Measurements from ENCODE around the gene CSGALNACT2. TPM values are rescaled to one million over a fixed set of nuclear protein-coding genes. Genes with fewer than 3 reads are reported as not detected.

Gene CSGALNACT2
- polyA plus RNA-seq, 1 of the 3 experiments (the other 2 are of a cell fraction), result 11.5 TPM

DNA sequence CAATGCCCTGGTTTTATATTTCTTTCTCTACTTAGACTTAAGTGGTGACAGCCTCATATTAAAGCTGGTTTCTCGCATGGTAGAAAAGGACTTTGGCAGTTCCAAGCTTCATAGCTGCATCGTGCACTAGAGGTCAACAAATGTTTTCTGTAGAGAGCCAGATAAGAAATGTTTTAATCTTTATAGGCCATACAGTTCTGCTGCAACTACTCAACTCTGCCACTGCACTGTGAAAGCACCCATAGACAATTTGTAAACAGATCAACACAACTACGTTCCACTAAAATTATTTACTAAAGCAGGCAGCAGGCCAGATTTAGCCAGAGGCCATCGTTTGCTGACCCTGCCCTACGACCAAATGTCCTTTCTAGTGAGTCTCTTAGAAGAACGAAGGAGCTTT lies 36.7 kb downstream of the CSGALNACT2 start:
- Histone ChIP-seq H3K27ac (ENCODE audit: low read depth in 2 of 2, low read length in 1 of 2) (no peak overlapping the region), H3F3A (replicated peaks; ENCODE audit: insufficient read depth) (no peaks in the 10 kb centered on the region), H3K4me2 (no peak overlapping the region), H4K20me1 (ENCODE audit: insufficient read depth) (no peaks in the 10 kb centered on the region), H3K9me3 (no peaks in the 10 kb centered on the region), H3K36me3 (replicated peaks in 1 of 2; ENCODE audit: control insufficient read depth in 1 of 2, insufficient read depth in 2 of 2, low read length in 1 of 2) (peaks cover 44 to 60% of the 10 kb centered on the region in 2 experiments), H3K4me1 (ENCODE audit: control insufficient read depth in 1 of 2, insufficient read depth in 2 of 2, low read depth in 1 of 2, low read length in 1 of 2) (peaks cover 0 to 10% of the 10 kb centered on the region in 2 experiments; a peak in 1 of 4 replicates), H3K79me2 (ENCODE audit: insufficient read depth) (no peaks in the 10 kb centered on the region; the same call in 1 of the 2 replicates), H3K9ac (no peak overlapping the region), H3K4me3 (ENCODE audit: low read depth in 2 of 2, low read length in 1 of 2) (no peak overlapping the region), H3K9me2 (no peaks in the 10 kb centered on the region), H2AFZ (ENCODE audit: low read depth) (no peak overlapping the region), H3K27me3 (ENCODE audit: insufficient read depth) (no peaks in the 10 kb centered on the region)
- POLR2A ChIA-PET, result no interaction called here
- 87% methylated on average over 6 of the region's 6 CpGs for WGBS (ENCODE audit: low lambda C conversion rate)
- DNase-seq, result no peak
- CTCF ChIA-PET, result no interaction called here
- TF ChIP-seq POLR2AphosphoS5 (IDR thresholded peaks at IDR 0.05; ENCODE audit: low read depth, low read length), result no peak
- no peak for TF ChIP-seq MEF2A (IDR thresholded peaks at IDR 0.05; ENCODE audit: borderline replicate concordance, low read depth)
- no peak for TF ChIP-seq EZH2phosphoT487 (IDR thresholded peaks at IDR 0.05; ENCODE audit: borderline replicate concordance, low read depth)
- TF ChIP-seq RXRA (IDR thresholded peaks at IDR 0.05; ENCODE audit: borderline replicate concordance, low read depth), result no peak
- no peak for TF ChIP-seq TCF12 (IDR thresholded peaks at IDR 0.05)
- no peak for TF ChIP-seq IRF3 (IDR thresholded peaks at IDR 0.05; ENCODE audit: low read depth, low read length)
- TF ChIP-seq, protein P1, sequence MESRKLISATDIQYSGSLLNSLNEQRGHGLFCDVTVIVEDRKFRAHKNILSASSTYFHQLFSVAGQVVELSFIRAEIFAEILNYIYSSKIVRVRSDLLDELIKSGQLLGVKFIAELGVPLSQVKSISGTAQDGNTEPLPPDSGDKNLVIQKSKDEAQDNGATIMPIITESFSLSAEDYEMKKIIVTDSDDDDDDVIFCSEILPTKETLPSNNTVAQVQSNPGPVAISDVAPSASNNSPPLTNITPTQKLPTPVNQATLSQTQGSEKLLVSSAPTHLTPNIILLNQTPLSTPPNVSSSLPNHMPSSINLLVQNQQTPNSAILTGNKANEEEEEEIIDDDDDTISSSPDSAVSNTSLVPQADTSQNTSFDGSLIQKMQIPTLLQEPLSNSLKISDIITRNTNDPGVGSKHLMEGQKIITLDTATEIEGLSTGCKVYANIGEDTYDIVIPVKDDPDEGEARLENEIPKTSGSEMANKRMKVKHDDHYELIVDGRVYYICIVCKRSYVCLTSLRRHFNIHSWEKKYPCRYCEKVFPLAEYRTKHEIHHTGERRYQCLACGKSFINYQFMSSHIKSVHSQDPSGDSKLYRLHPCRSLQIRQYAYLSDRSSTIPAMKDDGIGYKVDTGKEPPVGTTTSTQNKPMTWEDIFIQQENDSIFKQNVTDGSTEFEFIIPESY (IDR thresholded peaks at IDR 0.05; ENCODE audit: borderline replicate concordance, low read depth), result no peak
- TF ChIP-seq TEAD4 (IDR thresholded peaks at IDR 0.05; ENCODE audit: borderline replicate concordance, insufficient read depth), result no peak

DNA sequence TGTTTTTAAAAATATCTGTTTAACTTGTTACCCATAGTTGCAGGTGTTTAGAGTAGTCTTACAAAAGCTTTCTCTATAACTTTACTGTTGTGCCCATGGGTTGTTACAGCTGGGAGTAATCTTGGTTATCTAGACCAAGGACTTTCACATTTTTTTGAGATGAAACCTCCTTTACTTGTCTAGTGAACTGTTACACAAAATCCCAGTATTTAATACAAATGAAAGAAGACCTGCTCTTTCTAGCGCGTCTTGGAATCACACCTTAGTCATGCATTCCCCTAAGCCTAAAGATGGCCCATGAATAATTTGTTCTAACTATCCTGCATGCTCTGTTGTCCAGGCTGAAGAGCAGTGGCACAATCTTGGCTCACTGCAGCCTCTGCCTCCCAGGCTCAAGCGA lies 38.0 kb downstream of the CSGALNACT2 start:
- Histone ChIP-seq H3K9me3 (no peaks in the 10 kb centered on the region), H3K27ac (ENCODE audit: low read depth in 2 of 2, low read length in 1 of 2) (no peak overlapping the region), H3K79me2 (ENCODE audit: insufficient read depth) (no peaks in the 10 kb centered on the region; the same call in 1 of the 2 replicates), H3K9ac (no peak overlapping the region), H2AFZ (ENCODE audit: low read depth) (no peak overlapping the region), H3K4me3 (ENCODE audit: low read depth in 2 of 2, low read length in 1 of 2) (no peak overlapping the region), H4K20me1 (ENCODE audit: insufficient read depth) (no peaks in the 10 kb centered on the region), H3K27me3 (ENCODE audit: insufficient read depth) (no peaks in the 10 kb centered on the region), H3K4me1 (ENCODE audit: control insufficient read depth in 1 of 2, insufficient read depth in 2 of 2, low read depth in 1 of 2, low read length in 1 of 2) (peaks cover 0 to 10% of the 10 kb centered on the region in 2 experiments; a peak in 1 of 4 replicates), H3K4me2 (no peak overlapping the region), H3F3A (replicated peaks; ENCODE audit: insufficient read depth) (no peaks in the 10 kb centered on the region), H3K36me3 (replicated peaks in 1 of 2; ENCODE audit: control insufficient read depth in 1 of 2, insufficient read depth in 2 of 2, low read length in 1 of 2) (peaks cover 53 to 65% of the 10 kb centered on the region in 2 experiments), H3K9me2 (no peaks in the 10 kb centered on the region)
- TF ChIP-seq RXRA (IDR thresholded peaks at IDR 0.05; ENCODE audit: borderline replicate concordance, low read depth) (no peak), MEF2A (IDR thresholded peaks at IDR 0.05; ENCODE audit: borderline replicate concordance, low read depth) (no peak), RCOR1 (IDR thresholded peaks at IDR 0.05; ENCODE audit: low read length) (no peak), RAD21 (IDR thresholded peaks at IDR 0.05; ENCODE audit: low read length) (no peak), FOXM1 (IDR thresholded peaks at IDR 0.05; ENCODE audit: low read depth) (no peak), NFIC (IDR thresholded peaks at IDR 0.05; ENCODE audit: borderline replicate concordance) (no peak), EZH2phosphoT487 (IDR thresholded peaks at IDR 0.05; ENCODE audit: borderline replicate concordance, low read depth) (no peak), SMC3 (IDR thresholded peaks at IDR 0.05; ENCODE audit: low read depth, low read length) (no peak), TCF12 (IDR thresholded peaks at IDR 0.05) (no peak), TEAD4 (IDR thresholded peaks at IDR 0.05; ENCODE audit: borderline replicate concordance, insufficient read depth) (no peak), REST (IDR thresholded peaks at IDR 0.05; ENCODE audit: low read depth, low read length) (no peak), TAF1 (IDR thresholded peaks at IDR 0.05; ENCODE audit: borderline replicate concordance, low read depth, low read length) (no peak)
- TF ChIP-seq, protein P1 (IDR thresholded peaks at IDR 0.05; ENCODE audit: borderline replicate concordance, low read depth), result no peak
- ChIA-PET CTCF (interaction anchor here (0.9 to 1.0 kb wide), 2 partner anchors 19 to 54 kb away, joined by 3 read pairs; no protein-coding TSS in a partner anchor), POLR2A (no interaction called here)
- no peak for DNase-seq
- WGBS (ENCODE audit: low lambda C conversion rate), result 96% methylated on average over 3 of the region's 3 CpGs

Measured in SK-N-SH (cell line).